Measurements from ENCODE around the gene BSPRY.

BSPRY gene

DNA sequence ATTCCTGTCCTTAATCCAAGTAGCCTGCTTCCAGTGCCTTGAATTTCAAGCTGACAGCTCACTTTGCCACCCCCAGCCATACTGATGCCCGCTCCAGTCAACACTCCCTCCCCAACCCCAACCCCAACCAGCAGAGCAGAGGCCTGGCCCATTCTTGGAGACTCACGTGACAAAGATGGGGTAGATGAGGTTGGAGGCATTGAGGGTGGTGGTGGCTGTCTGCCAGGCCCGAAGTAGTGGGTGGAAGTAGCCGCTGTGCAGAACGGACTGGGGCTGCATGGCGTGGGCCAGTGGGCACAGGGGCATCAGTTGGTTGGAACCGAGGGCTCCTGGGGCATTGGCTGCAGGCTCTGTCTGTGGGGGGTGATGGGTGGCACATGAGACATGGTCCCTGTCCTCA, 43.9 kb downstream of the BSPRY start:
- H3K4me1 ChIP-seq (ENCODE audit: insufficient read depth, low read length, poor library complexity, severe bottlenecking) = peaks cover 1% of the 10 kb centered on the region
- TF ChIP-seq, protein P1, sequence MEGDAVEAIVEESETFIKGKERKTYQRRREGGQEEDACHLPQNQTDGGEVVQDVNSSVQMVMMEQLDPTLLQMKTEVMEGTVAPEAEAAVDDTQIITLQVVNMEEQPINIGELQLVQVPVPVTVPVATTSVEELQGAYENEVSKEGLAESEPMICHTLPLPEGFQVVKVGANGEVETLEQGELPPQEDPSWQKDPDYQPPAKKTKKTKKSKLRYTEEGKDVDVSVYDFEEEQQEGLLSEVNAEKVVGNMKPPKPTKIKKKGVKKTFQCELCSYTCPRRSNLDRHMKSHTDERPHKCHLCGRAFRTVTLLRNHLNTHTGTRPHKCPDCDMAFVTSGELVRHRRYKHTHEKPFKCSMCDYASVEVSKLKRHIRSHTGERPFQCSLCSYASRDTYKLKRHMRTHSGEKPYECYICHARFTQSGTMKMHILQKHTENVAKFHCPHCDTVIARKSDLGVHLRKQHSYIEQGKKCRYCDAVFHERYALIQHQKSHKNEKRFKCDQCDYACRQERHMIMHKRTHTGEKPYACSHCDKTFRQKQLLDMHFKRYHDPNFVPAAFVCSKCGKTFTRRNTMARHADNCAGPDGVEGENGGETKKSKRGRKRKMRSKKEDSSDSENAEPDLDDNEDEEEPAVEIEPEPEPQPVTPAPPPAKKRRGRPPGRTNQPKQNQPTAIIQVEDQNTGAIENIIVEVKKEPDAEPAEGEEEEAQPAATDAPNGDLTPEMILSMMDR (conservative IDR thresholded peaks at IDR 0.05; ENCODE audit: low read length) = no peak
- no peak for TF ChIP-seq EZH2phosphoT487 (IDR thresholded peaks at IDR 0.05; ENCODE audit: borderline replicate concordance)
- no peaks in the 10 kb centered on the region for H3F3A ChIP-seq (ENCODE audit: low read depth)
- H3K9me3 ChIP-seq (ENCODE audit: insufficient read depth, low read depth, low read length) = no peaks in the 10 kb centered on the region
- no peak overlapping the region for H3K9ac ChIP-seq (ENCODE audit: low read depth, low read length, poor library complexity, severe bottlenecking)
- no peak overlapping the region for H3K4me2 ChIP-seq (ENCODE audit: low read depth, low read length, poor library complexity, severe bottlenecking)
- H3K27me3 ChIP-seq (ENCODE audit: insufficient read depth, low read length, poor library complexity, severe bottlenecking) = no peaks in the 10 kb centered on the region
- H3K36me3 ChIP-seq (ENCODE audit: insufficient read depth, low read length) = peaks cover 24% of the 10 kb centered on the region; the same call in 1 of the 2 replicates
- H3K79me2 ChIP-seq (ENCODE audit: insufficient read depth, low read length) = no peaks in the 10 kb centered on the region
- no peaks in the 10 kb centered on the region for H4K20me1 ChIP-seq (ENCODE audit: insufficient read depth, low read length, poor library complexity, severe bottlenecking)
- no peaks in the 10 kb centered on the region for H3K9me2 ChIP-seq (replicated peaks; ENCODE audit: low read depth, low read length)
- no peak overlapping the region for H3K4me3 ChIP-seq (ENCODE audit: low read length, poor library complexity, severe bottlenecking)
- H2AFZ ChIP-seq (ENCODE audit: low read length) = no peak overlapping the region

GRCh38 chr9:113395000-113395861, 45.9 kb downstream of the BSPRY start:
- peaks cover 20% of the 10 kb centered on the region for H3K4me1 ChIP-seq (ENCODE audit: insufficient read depth, low read length, poor library complexity, severe bottlenecking)
- no peak overlapping the region for H3K4me2 ChIP-seq (ENCODE audit: low read depth, low read length, poor library complexity, severe bottlenecking)
- no peaks in the 10 kb centered on the region for H3K27me3 ChIP-seq (ENCODE audit: insufficient read depth, low read length, poor library complexity, severe bottlenecking)
- H3K36me3 ChIP-seq (ENCODE audit: insufficient read depth, low read length) = peaks cover 11% of the 10 kb centered on the region; the same call in 1 of the 2 replicates
- no peaks in the 10 kb centered on the region for H3K9me3 ChIP-seq (ENCODE audit: insufficient read depth, low read depth, low read length)
- H2AFZ ChIP-seq (ENCODE audit: low read length) = no peak overlapping the region
- H3K9ac ChIP-seq (ENCODE audit: low read depth, low read length, poor library complexity, severe bottlenecking) = no peak overlapping the region
- H4K20me1 ChIP-seq (ENCODE audit: insufficient read depth, low read length, poor library complexity, severe bottlenecking) = no peaks in the 10 kb centered on the region
- H3F3A ChIP-seq (ENCODE audit: low read depth) = no peaks in the 10 kb centered on the region
- TF ChIP-seq EZH2phosphoT487 (IDR thresholded peaks at IDR 0.05; ENCODE audit: borderline replicate concordance) = no peak
- TF ChIP-seq, protein P1 (conservative IDR thresholded peaks at IDR 0.05; ENCODE audit: low read length) = no peak
- no peaks in the 10 kb centered on the region for H3K9me2 ChIP-seq (replicated peaks; ENCODE audit: low read depth, low read length)
- H3K79me2 ChIP-seq (ENCODE audit: insufficient read depth, low read length) = peaks cover 12% of the 10 kb centered on the region
- no peak overlapping the region for H3K4me3 ChIP-seq (ENCODE audit: low read length, poor library complexity, severe bottlenecking)

GRCh38 chr9:113397203-113397631, 47.9 kb downstream of the BSPRY start:
- H3K9me2 ChIP-seq (replicated peaks; ENCODE audit: low read depth, low read length) = no peaks in the 10 kb centered on the region
- no peaks in the 10 kb centered on the region for H4K20me1 ChIP-seq (ENCODE audit: insufficient read depth, low read length, poor library complexity, severe bottlenecking)
- H2AFZ ChIP-seq (ENCODE audit: low read length) = no peak overlapping the region
- H3K9ac ChIP-seq (ENCODE audit: low read depth, low read length, poor library complexity, severe bottlenecking) = no peak overlapping the region
- H3K27me3 ChIP-seq (ENCODE audit: insufficient read depth, low read length, poor library complexity, severe bottlenecking) = no peaks in the 10 kb centered on the region
- H3F3A ChIP-seq (ENCODE audit: low read depth) = no peaks in the 10 kb centered on the region
- no peaks in the 10 kb centered on the region for H3K9me3 ChIP-seq (ENCODE audit: insufficient read depth, low read depth, low read length)
- peaks cover 27% of the 10 kb centered on the region for H3K4me1 ChIP-seq (ENCODE audit: insufficient read depth, low read length, poor library complexity, severe bottlenecking)
- no peaks in the 10 kb centered on the region for H3K36me3 ChIP-seq (ENCODE audit: insufficient read depth, low read length)
- TF ChIP-seq, protein P1 (conservative IDR thresholded peaks at IDR 0.05; ENCODE audit: low read length) = no peak
- TF ChIP-seq EZH2phosphoT487 (IDR thresholded peaks at IDR 0.05; ENCODE audit: borderline replicate concordance) = no peak
- H3K4me3 ChIP-seq (ENCODE audit: low read length, poor library complexity, severe bottlenecking) = no peak overlapping the region
- H3K4me2 ChIP-seq (ENCODE audit: low read depth, low read length, poor library complexity, severe bottlenecking) = no peak overlapping the region
- peaks cover 20% of the 10 kb centered on the region for H3K79me2 ChIP-seq (ENCODE audit: insufficient read depth, low read length)

All from Loucy (cell line).